ENCODE data around the gene CREBBP. TPM values are rescaled to one million over a fixed set of nuclear protein-coding genes. Genes with fewer than 3 reads are reported as not detected.

CREBBP gene
- total and polyA plus RNA-seq, 2 experiments from 2014 or later: 36.9 to 54.8 TPM

DNA sequence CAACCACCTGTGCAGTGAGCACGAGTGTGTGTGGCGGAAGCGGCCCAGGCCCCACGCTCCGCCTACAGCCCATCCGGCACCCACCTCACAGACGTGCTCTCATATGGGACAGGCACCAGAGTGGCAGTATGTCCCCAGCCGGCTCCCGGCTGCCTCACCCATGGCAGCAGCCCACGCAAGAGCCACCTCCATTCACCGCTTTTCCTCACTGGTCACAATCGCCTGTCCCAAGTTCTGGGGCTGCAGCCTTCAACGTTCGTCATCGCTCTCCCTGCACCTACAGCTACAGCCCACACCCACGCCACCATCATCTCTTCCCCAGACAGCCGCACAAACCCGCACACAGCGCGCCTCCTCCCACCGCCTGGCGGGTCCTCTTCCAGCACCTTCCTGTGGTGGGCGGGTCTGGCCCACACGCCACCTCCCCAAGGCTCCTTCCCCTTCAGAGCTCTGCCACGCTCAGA lies 145.7 kb downstream of the CREBBP start:
- DNase-seq (ENCODE audit: low spot score): no peak
- ATAC-seq: no peak
- peaks cover 33% of the 10 kb centered on the region for H3K36me3 ChIP-seq (ENCODE audit: insufficient read depth)
- H4K20me1 ChIP-seq (replicated peaks; ENCODE audit: insufficient read depth): no peaks in the 10 kb centered on the region; the same call in 1 of the 2 replicates
- no peak overlapping the region for H2AFZ ChIP-seq
- no peaks in the 10 kb centered on the region for H3K4me1 ChIP-seq (ENCODE audit: insufficient read depth)
- no peaks in the 10 kb centered on the region for H3K9me2 ChIP-seq (ENCODE audit: insufficient read depth)
- Mint-ChIP-seq H3K27ac (no peak overlapping the region), H3K9me3 (no peaks in the 10 kb centered on the region), H3K4me1 (peaks cover 2% of the 10 kb centered on the region; the same call in 2 of the 3 replicates), H3K27me3 (ENCODE audit: insufficient read depth, low read depth, poor library complexity) (peaks cover 14% of the 10 kb centered on the region), H3K36me3 (ENCODE audit: low read depth) (peaks cover 92% of the 10 kb centered on the region), H3K4me3 (no peak overlapping the region)
- TF ChIP-seq NANOG (IDR thresholded peaks at IDR 0.05; ENCODE audit: borderline replicate concordance) (no peak), EZH2 (IDR thresholded peaks at IDR 0.05; ENCODE audit: low read depth, unreplicated experiment) (no peak), CREB1 (CRISPR knock-in tag; IDR thresholded peaks at IDR 0.05; ENCODE audit: low read depth) (no peak), ZNF114 (CRISPR knock-in tag; IDR thresholded peaks at IDR 0.05) (no peak)
- H3K27me3 ChIP-seq (ENCODE audit: insufficient read depth): no peaks in the 10 kb centered on the region
- no peak overlapping the region for H3K4me3 ChIP-seq
- H3K4me2 ChIP-seq: no peak overlapping the region
- H3F3A ChIP-seq (replicated peaks; ENCODE audit: low read depth): 0 out of 2 replicates have a peak, but pooled peaks cover 4% of the 10 kb centered on the region
- H3K27ac ChIP-seq (ENCODE audit: low read depth): no peak overlapping the region
- no peaks in the 10 kb centered on the region for H3K79me2 ChIP-seq (replicated peaks; ENCODE audit: insufficient read depth)

DNA sequence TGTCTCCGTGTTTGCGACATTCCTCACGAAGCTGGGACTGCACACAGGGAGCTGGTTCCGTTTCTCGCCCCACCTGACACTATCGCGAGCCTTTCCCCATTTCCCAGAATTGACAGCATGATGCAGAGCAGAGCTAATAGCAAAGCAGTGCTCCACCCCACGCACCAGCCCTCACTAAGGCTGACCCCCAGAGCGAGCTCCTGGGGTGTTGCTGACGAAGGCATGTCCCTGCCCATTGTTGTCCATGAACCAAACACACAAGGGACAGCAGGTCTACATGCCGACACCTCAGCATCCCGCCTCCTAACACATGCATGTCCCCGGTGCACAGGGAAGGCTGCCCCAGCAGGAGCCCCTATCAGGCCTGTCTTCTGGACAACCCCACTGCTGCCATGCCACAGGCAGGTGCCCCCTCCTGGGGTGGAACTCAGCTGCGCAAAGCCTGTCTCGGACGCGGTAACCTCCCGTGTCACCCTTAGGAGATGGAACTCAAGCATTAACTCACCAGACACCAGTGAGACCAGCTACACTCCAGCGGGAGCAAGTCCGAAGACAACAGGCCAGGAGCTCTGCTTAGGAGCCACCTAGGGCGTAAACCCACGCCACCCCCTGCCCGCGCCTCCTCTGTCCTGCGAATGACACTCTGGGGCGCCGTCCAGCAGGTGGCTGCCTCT lies 146.3 kb downstream of the CREBBP start:
- H2AFZ ChIP-seq: no peak overlapping the region
- Mint-ChIP-seq H3K27ac (no peak overlapping the region), H3K9me3 (no peaks in the 10 kb centered on the region), H3K36me3 (ENCODE audit: low read depth) (peaks cover 92% of the 10 kb centered on the region), H3K4me3 (no peak overlapping the region), H3K27me3 (ENCODE audit: insufficient read depth, low read depth, poor library complexity) (peaks cover 18% of the 10 kb centered on the region), H3K4me1 (peaks cover 2% of the 10 kb centered on the region; the same call in 2 of the 3 replicates)
- 0 out of 2 replicates have a peak, but pooled peaks cover 4% of the 10 kb centered on the region for H3F3A ChIP-seq (replicated peaks; ENCODE audit: low read depth)
- H3K4me2 ChIP-seq: no peak overlapping the region
- no peaks in the 10 kb centered on the region; the same call in 1 of the 2 replicates for H4K20me1 ChIP-seq (replicated peaks; ENCODE audit: insufficient read depth)
- H3K4me3 ChIP-seq: no peak overlapping the region
- H3K36me3 ChIP-seq (ENCODE audit: insufficient read depth): peaks cover 27% of the 10 kb centered on the region
- ATAC-seq (no peak), DNase-seq (ENCODE audit: low spot score) (no peak)
- H3K27ac ChIP-seq (ENCODE audit: low read depth): no peak overlapping the region
- no peaks in the 10 kb centered on the region for H3K79me2 ChIP-seq (replicated peaks; ENCODE audit: insufficient read depth)
- no peaks in the 10 kb centered on the region for H3K4me1 ChIP-seq (ENCODE audit: insufficient read depth)
- no peaks in the 10 kb centered on the region for H3K9me2 ChIP-seq (ENCODE audit: insufficient read depth)
- H3K27me3 ChIP-seq (ENCODE audit: insufficient read depth): no peaks in the 10 kb centered on the region
- no peak for TF ChIP-seq NANOG (IDR thresholded peaks at IDR 0.05; ENCODE audit: borderline replicate concordance)
- TF ChIP-seq ZNF114 (CRISPR knock-in tag; IDR thresholded peaks at IDR 0.05): no peak
- TF ChIP-seq POLR2AphosphoS5 (IDR thresholded peaks at IDR 0.05; ENCODE audit: low read depth): no peak
- TF ChIP-seq EZH2 (IDR thresholded peaks at IDR 0.05; ENCODE audit: low read depth, unreplicated experiment): no peak
- TF ChIP-seq, protein P1, sequence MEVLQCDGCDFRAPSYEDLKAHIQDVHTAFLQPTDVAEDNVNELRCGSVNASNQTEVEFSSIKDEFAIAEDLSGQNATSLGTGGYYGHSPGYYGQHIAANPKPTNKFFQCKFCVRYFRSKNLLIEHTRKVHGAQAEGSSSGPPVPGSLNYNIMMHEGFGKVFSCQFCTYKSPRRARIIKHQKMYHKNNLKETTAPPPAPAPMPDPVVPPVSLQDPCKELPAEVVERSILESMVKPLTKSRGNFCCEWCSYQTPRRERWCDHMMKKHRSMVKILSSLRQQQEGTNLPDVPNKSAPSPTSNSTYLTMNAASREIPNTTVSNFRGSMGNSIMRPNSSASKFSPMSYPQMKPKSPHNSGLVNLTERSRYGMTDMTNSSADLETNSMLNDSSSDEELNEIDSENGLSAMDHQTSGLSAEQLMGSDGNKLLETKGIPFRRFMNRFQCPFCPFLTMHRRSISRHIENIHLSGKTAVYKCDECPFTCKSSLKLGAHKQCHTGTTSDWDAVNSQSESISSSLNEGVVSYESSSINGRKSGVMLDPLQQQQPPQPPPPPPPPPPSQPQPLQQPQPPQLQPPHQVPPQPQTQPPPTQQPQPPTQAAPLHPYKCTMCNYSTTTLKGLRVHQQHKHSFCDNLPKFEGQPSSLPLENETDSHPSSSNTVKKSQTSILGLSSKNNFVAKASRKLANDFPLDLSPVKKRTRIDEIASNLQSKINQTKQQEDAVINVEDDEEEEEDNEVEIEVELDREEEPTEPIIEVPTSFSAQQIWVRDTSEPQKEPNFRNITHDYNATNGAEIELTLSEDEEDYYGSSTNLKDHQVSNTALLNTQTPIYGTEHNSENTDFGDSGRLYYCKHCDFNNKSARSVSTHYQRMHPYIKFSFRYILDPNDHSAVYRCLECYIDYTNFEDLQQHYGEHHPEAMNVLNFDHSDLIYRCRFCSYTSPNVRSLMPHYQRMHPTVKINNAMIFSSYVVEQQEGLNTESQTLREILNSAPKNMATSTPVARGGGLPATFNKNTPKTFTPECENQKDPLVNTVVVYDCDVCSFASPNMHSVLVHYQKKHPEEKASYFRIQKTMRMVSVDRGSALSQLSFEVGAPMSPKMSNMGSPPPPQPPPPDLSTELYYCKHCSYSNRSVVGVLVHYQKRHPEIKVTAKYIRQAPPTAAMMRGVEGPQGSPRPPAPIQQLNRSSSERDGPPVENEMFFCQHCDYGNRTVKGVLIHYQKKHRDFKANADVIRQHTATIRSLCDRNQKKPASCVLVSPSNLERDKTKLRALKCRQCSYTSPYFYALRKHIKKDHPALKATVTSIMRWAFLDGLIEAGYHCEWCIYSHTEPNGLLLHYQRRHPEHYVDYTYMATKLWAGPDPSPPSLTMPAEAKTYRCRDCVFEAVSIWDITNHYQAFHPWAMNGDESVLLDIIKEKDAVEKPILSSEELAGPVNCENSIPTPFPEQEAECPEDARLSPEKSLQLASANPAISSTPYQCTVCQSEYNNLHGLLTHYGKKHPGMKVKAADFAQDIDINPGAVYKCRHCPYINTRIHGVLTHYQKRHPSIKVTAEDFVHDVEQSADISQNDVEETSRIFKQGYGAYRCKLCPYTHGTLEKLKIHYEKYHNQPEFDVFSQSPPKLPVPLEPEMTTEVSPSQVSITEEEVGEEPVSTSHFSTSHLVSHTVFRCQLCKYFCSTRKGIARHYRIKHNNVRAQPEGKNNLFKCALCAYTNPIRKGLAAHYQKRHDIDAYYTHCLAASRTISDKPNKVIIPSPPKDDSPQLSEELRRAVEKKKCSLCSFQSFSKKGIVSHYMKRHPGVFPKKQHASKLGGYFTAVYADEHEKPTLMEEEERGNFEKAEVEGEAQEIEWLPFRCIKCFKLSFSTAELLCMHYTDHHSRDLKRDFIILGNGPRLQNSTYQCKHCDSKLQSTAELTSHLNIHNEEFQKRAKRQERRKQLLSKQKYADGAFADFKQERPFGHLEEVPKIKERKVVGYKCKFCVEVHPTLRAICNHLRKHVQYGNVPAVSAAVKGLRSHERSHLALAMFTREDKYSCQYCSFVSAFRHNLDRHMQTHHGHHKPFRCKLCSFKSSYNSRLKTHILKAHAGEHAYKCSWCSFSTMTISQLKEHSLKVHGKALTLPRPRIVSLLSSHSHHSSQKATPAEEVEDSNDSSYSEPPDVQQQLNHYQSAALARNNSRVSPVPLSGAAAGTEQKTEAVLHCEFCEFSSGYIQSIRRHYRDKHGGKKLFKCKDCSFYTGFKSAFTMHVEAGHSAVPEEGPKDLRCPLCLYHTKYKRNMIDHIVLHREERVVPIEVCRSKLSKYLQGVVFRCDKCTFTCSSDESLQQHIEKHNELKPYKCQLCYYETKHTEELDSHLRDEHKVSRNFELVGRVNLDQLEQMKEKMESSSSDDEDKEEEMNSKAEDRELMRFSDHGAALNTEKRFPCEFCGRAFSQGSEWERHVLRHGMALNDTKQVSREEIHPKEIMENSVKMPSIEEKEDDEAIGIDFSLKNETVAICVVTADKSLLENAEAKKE (CRISPR knock-in tag; IDR thresholded peaks at IDR 0.05): no peak
- TF ChIP-seq, protein P2, sequence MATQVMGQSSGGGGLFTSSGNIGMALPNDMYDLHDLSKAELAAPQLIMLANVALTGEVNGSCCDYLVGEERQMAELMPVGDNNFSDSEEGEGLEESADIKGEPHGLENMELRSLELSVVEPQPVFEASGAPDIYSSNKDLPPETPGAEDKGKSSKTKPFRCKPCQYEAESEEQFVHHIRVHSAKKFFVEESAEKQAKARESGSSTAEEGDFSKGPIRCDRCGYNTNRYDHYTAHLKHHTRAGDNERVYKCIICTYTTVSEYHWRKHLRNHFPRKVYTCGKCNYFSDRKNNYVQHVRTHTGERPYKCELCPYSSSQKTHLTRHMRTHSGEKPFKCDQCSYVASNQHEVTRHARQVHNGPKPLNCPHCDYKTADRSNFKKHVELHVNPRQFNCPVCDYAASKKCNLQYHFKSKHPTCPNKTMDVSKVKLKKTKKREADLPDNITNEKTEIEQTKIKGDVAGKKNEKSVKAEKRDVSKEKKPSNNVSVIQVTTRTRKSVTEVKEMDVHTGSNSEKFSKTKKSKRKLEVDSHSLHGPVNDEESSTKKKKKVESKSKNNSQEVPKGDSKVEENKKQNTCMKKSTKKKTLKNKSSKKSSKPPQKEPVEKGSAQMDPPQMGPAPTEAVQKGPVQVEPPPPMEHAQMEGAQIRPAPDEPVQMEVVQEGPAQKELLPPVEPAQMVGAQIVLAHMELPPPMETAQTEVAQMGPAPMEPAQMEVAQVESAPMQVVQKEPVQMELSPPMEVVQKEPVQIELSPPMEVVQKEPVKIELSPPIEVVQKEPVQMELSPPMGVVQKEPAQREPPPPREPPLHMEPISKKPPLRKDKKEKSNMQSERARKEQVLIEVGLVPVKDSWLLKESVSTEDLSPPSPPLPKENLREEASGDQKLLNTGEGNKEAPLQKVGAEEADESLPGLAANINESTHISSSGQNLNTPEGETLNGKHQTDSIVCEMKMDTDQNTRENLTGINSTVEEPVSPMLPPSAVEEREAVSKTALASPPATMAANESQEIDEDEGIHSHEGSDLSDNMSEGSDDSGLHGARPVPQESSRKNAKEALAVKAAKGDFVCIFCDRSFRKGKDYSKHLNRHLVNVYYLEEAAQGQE (IDR thresholded peaks at IDR 0.05; ENCODE audit: unreplicated experiment): no peak
- no peak for TF ChIP-seq STAT1 (IDR thresholded peaks at IDR 0.05; ENCODE audit: unreplicated experiment)
- TF ChIP-seq, protein P3, sequence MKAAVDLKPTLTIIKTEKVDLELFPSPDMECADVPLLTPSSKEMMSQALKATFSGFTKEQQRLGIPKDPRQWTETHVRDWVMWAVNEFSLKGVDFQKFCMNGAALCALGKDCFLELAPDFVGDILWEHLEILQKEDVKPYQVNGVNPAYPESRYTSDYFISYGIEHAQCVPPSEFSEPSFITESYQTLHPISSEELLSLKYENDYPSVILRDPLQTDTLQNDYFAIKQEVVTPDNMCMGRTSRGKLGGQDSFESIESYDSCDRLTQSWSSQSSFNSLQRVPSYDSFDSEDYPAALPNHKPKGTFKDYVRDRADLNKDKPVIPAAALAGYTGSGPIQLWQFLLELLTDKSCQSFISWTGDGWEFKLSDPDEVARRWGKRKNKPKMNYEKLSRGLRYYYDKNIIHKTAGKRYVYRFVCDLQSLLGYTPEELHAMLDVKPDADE (IDR thresholded peaks at IDR 0.05): no peak
- TF ChIP-seq CREB1 (CRISPR knock-in tag; IDR thresholded peaks at IDR 0.05; ENCODE audit: low read depth): no peak
